Measurements from ENCODE around the gene USB1. TPM values are rescaled to one million over a fixed set of nuclear protein-coding genes. Genes with fewer than 3 reads are reported as not detected.

USB1 gene
- total RNA-seq, 1 donor from 2014 or later = 37.9 TPM

- Mint-ChIP-seq H3K27me3 (ENCODE audit: low read depth) (peaks cover 14% of the 10 kb centered on the region), H3K9me3 (ENCODE audit: low read depth) (no peaks in the 10 kb centered on the region), H3K36me3 (ENCODE audit: low read depth) (no peaks in the 10 kb centered on the region), H3K4me3 (ENCODE audit: unreplicated experiment) (no peak overlapping the region), H3K27ac (ENCODE audit: unreplicated experiment) (no peak overlapping the region), H3K4me1 (ENCODE audit: low read depth) (no peaks in the 10 kb centered on the region)
- peak; percentile 81 for DNase-seq (ENCODE audit: low spot score)
- no peak for TF ChIP-seq CTCF (IDR thresholded peaks at IDR 0.05)
Observed at GRCh38 chr16:57962756-57963155, 38.5 kb upstream of the USB1 start.

- peaks cover 12% of the 10 kb centered on the region for H3K27me3 Mint-ChIP-seq (ENCODE audit: low read depth)
- DNase-seq (ENCODE audit: low spot score) = peak; percentile 35
- no peak for TF ChIP-seq CTCF (IDR thresholded peaks at IDR 0.05)
- H3K27ac Mint-ChIP-seq (ENCODE audit: unreplicated experiment) = no peak overlapping the region
- H3K9me3 Mint-ChIP-seq (ENCODE audit: low read depth) = no peaks in the 10 kb centered on the region
- H3K4me1 Mint-ChIP-seq (ENCODE audit: low read depth) = no peaks in the 10 kb centered on the region
- H3K4me3 Mint-ChIP-seq (ENCODE audit: unreplicated experiment) = no peak overlapping the region
- H3K36me3 Mint-ChIP-seq (ENCODE audit: low read depth) = no peaks in the 10 kb centered on the region
Observed at GRCh38 chr16:57964157-57964700, 37.0 kb upstream of the USB1 start.

- H3K4me3 Mint-ChIP-seq (ENCODE audit: unreplicated experiment) = no peak overlapping the region
- TF ChIP-seq CTCF (IDR thresholded peaks at IDR 0.05) = no peak
- peaks cover 23% of the 10 kb centered on the region for H3K27me3 Mint-ChIP-seq (ENCODE audit: low read depth)
- DNase-seq (ENCODE audit: low spot score) = peak; percentile 8
- no peaks in the 10 kb centered on the region for H3K9me3 Mint-ChIP-seq (ENCODE audit: low read depth)
- H3K36me3 Mint-ChIP-seq (ENCODE audit: low read depth) = no peaks in the 10 kb centered on the region
- no peaks in the 10 kb centered on the region for H3K4me1 Mint-ChIP-seq (ENCODE audit: low read depth)
- H3K27ac Mint-ChIP-seq (ENCODE audit: unreplicated experiment) = no peak overlapping the region
Observed at GRCh38 chr16:57966204-57966771, 34.9 kb upstream of the USB1 start.

- no peak overlapping the region for H3K27ac Mint-ChIP-seq (ENCODE audit: unreplicated experiment)
- TF ChIP-seq CTCF (IDR thresholded peaks at IDR 0.05) = no peak
- H3K36me3 Mint-ChIP-seq (ENCODE audit: low read depth) = no peaks in the 10 kb centered on the region
- peak; percentile 81 for DNase-seq (ENCODE audit: low spot score)
- no peak overlapping the region for H3K4me3 Mint-ChIP-seq (ENCODE audit: unreplicated experiment)
- no peaks in the 10 kb centered on the region for H3K4me1 Mint-ChIP-seq (ENCODE audit: low read depth)
- no peaks in the 10 kb centered on the region for H3K9me3 Mint-ChIP-seq (ENCODE audit: low read depth)
- peaks cover 25% of the 10 kb centered on the region for H3K27me3 Mint-ChIP-seq (ENCODE audit: low read depth)
Observed at GRCh38 chr16:57966986-57967385, 34.2 kb upstream of the USB1 start.

GRCh38 chr16:57967916-57968315, 33.3 kb upstream of the USB1 start:
- H3K4me1 Mint-ChIP-seq (ENCODE audit: low read depth) = no peaks in the 10 kb centered on the region
- no peak overlapping the region for H3K4me3 Mint-ChIP-seq (ENCODE audit: unreplicated experiment)
- TF ChIP-seq CTCF (IDR thresholded peaks at IDR 0.05) = no peak
- H3K36me3 Mint-ChIP-seq (ENCODE audit: low read depth) = no peaks in the 10 kb centered on the region
- no peaks in the 10 kb centered on the region for H3K9me3 Mint-ChIP-seq (ENCODE audit: low read depth)
- H3K27me3 Mint-ChIP-seq (ENCODE audit: low read depth) = peaks cover 25% of the 10 kb centered on the region
- no peak overlapping the region for H3K27ac Mint-ChIP-seq (ENCODE audit: unreplicated experiment)
- DNase-seq (ENCODE audit: low spot score) = no peak
